Vagina (tissue), 1 donor: Measurements from ENCODE around the gene EPS8L3. TPM values are rescaled to one million over a fixed set of nuclear protein-coding genes. Genes with fewer than 3 reads are reported as not detected.

Experiments
- total RNA-seq: library from RNA; depleted of rRNA; stranded (reverse); fragments of >200 nt; gene quantifications from one replicate; pipeline ENCODE4 v1.2.3, GENCODE V29; 2016

Gene EPS8L3
- total RNA-seq, 1 donor from 2014 or later, result not detected

Other genes starting within 250 kb of the EPS8L3 start
- not detected for gene GPR61, start 224.1 kb downstream of the EPS8L3 start, total RNA-seq
- gene GNAI3, start 215.3 kb downstream of the EPS8L3 start, total RNA-seq, result 4.9 TPM
- gene GNAT2, start 144.3 kb downstream of the EPS8L3 start, total RNA-seq, result not detected
- 38.5 TPM for gene AMPD2, start 144.1 kb downstream of the EPS8L3 start, total RNA-seq
- 36.1 TPM for gene GSTM4, start 107.8 kb downstream of the EPS8L3 start, total RNA-seq
- gene GSTM2, start 95.9 kb downstream of the EPS8L3 start, total RNA-seq, result 130 TPM
- 156 TPM for gene GSTM1, start 76.1 kb downstream of the EPS8L3 start, total RNA-seq
- 21.1 TPM for gene GSTM5, start 51.7 kb downstream of the EPS8L3 start, total RNA-seq
- 199 TPM for gene GSTM3, start 22.9 kb downstream of the EPS8L3 start, total RNA-seq
- gene CSF1, start 146.9 kb upstream of the EPS8L3 start, total RNA-seq, result 159 TPM
- 75.6 TPM for gene AHCYL1, start 220.8 kb upstream of the EPS8L3 start, total RNA-seq